Measurements from ENCODE around the gene NR3C1.

- TF ChIP-seq CTCF (IDR thresholded peaks at IDR 0.05 in 2 of 3, conservative IDR thresholded peaks at IDR 0.05 in 1 of 3; ENCODE audit: borderline replicate concordance in 1 of 3, insufficient read depth in 1 of 3, low read depth in 2 of 3, low read length in 2 of 3) = no peak
- no peak for TF ChIP-seq MAX (IDR thresholded peaks at IDR 0.05)
- no peak for TF ChIP-seq POLR2AphosphoS5 (IDR thresholded peaks at IDR 0.05; ENCODE audit: low read depth, low read length)
- no peak for TF ChIP-seq JUND (IDR thresholded peaks at IDR 0.05)
- TF ChIP-seq ELF1 (IDR thresholded peaks at IDR 0.05; ENCODE audit: borderline replicate concordance, low read depth) = no peak
- no peak for TF ChIP-seq RAD21 (IDR thresholded peaks at IDR 0.05; ENCODE audit: low read depth)
Observed at GRCh38 chr5:143277536-143277935, 126.0 kb downstream of the NR3C1 start.

Measured in HCT116 (cell line).